OCI-LY7 (cell line): ENCODE data around the gene RAD51B.

Experiments
- EZH2phosphoT487 ChIP-seq: fragments of 200-600 bp; sonication (generic); IDR thresholded peaks from 2 replicates; pipeline ENCODE4 v1.6.1; 2018; ENCODE audit warnings: low read depth, borderline replicate concordance, mild to moderate bottlenecking, mixed run types, antibody characterized with exemption, low read length, moderate library complexity, mixed read lengths
- TF ChIP-seq, protein P1 (sequence below): fragments of 200-600 bp; sonication (generic); conservative IDR thresholded peaks from 2 replicates; pipeline ENCODE4 v1.5.1; 2014; ENCODE audit warnings: mild to moderate bottlenecking, antibody characterized with exemption, low read length, moderate library complexity, mixed read lengths

DNA sequence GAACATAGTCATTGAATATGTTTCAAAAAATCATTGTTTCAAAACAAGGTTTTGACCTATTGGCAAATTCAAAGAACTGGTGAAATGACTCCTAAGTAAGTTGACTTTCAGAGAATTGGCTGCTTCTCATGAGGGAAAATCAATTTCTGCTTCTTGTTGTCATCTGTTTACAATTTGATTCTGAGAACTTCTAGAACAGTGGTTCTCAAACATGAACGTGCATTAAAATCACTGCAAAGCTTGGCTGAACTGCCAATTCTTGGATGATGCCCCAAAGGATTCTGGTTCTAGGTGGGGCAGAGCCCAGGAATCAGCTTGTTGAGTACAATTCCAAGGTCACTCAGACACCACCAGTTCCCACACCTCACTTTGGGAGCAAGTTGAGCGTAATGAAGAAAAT lies 889.4 kb downstream of the RAD51B start:
- TF ChIP-seq, protein P1, sequence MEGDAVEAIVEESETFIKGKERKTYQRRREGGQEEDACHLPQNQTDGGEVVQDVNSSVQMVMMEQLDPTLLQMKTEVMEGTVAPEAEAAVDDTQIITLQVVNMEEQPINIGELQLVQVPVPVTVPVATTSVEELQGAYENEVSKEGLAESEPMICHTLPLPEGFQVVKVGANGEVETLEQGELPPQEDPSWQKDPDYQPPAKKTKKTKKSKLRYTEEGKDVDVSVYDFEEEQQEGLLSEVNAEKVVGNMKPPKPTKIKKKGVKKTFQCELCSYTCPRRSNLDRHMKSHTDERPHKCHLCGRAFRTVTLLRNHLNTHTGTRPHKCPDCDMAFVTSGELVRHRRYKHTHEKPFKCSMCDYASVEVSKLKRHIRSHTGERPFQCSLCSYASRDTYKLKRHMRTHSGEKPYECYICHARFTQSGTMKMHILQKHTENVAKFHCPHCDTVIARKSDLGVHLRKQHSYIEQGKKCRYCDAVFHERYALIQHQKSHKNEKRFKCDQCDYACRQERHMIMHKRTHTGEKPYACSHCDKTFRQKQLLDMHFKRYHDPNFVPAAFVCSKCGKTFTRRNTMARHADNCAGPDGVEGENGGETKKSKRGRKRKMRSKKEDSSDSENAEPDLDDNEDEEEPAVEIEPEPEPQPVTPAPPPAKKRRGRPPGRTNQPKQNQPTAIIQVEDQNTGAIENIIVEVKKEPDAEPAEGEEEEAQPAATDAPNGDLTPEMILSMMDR, result no peak
- TF ChIP-seq EZH2phosphoT487, result no peak
